ENCODE data around the gene SRPK3. TPM values are rescaled to one million over a fixed set of nuclear protein-coding genes. Genes with fewer than 3 reads are reported as not detected.

The SRPK3 gene
- total and polyA plus RNA-seq, 2 donors (not counting 3 experiments of a cell fraction or from before 2014, with no cell fraction given), result 0.25 to 0.40 TPM

DNA sequence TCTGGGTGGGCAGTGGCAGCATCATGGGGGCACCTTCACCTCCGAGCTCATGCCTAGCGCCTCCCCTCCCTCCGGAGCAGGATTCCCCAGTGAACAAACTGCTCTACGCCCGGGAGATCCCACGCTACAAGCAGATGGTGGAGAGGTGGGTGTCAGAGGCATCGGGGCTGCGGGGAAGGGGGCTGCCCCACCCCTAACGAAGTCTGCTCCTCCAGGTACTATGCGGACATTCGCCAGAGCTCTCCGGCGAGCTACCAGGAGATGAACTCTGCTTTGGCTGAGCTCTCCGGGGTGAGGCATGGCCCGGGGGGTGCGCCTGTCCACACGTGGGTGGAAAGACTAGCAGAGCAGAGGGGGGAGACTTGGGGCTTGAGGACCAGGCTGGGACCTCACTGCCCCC is 2.7 kb upstream of the SRPK3 start:
- no peak overlapping the region for H3K4me2 ChIP-seq (ENCODE audit: insufficient read depth, low read length)
- H3K9me3 ChIP-seq (replicated peaks; ENCODE audit: control insufficient read depth, insufficient read depth, low read length), result no peaks in the 10 kb centered on the region
- POLR2A ChIA-PET, result no interaction called here
- H3K4me3 ChIP-seq (replicated peaks in 1 of 3; ENCODE audit: insufficient read depth in 1 of 3, low read depth in 1 of 3, low read length in 3 of 3), result no peak overlapping the region
- FAIRE-seq, result no peak
- BruUV-seq (replicated peaks), result no TSS peak
- TF ChIP-seq GATA2 (IDR thresholded peaks at IDR 0.05; ENCODE audit: insufficient read depth, insufficient read length, low read depth, low read length), result no peak
- TF ChIP-seq, protein P1, sequence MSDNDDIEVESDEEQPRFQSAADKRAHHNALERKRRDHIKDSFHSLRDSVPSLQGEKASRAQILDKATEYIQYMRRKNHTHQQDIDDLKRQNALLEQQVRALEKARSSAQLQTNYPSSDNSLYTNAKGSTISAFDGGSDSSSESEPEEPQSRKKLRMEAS (IDR thresholded peaks at IDR 0.05; ENCODE audit: insufficient read depth, insufficient read length), result no peak
- no peak for TF ChIP-seq EZH2 (IDR thresholded peaks at IDR 0.05; ENCODE audit: borderline replicate concordance, low read depth, low read length, severe bottlenecking)
- no peak for TF ChIP-seq FOS (IDR thresholded peaks at IDR 0.05; ENCODE audit: borderline replicate concordance, insufficient read depth, low read length)
- no peak for TF ChIP-seq POLR2A (IDR thresholded peaks at IDR 0.05; ENCODE audit: low read depth, low read length)
- TF ChIP-seq, protein P2, sequence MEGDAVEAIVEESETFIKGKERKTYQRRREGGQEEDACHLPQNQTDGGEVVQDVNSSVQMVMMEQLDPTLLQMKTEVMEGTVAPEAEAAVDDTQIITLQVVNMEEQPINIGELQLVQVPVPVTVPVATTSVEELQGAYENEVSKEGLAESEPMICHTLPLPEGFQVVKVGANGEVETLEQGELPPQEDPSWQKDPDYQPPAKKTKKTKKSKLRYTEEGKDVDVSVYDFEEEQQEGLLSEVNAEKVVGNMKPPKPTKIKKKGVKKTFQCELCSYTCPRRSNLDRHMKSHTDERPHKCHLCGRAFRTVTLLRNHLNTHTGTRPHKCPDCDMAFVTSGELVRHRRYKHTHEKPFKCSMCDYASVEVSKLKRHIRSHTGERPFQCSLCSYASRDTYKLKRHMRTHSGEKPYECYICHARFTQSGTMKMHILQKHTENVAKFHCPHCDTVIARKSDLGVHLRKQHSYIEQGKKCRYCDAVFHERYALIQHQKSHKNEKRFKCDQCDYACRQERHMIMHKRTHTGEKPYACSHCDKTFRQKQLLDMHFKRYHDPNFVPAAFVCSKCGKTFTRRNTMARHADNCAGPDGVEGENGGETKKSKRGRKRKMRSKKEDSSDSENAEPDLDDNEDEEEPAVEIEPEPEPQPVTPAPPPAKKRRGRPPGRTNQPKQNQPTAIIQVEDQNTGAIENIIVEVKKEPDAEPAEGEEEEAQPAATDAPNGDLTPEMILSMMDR (IDR thresholded peaks at IDR 0.05; ENCODE audit: extremely low read depth in 1 of 2, insufficient read depth in 1 of 2, low read depth in 1 of 2, low read length in 2 of 2), result no peak
- no peak for TF ChIP-seq MYC (IDR thresholded peaks at IDR 0.05; ENCODE audit: low read depth, low read length)
- TF ChIP-seq JUN (IDR thresholded peaks at IDR 0.05; ENCODE audit: borderline replicate concordance, insufficient read depth, insufficient read length, low read depth), result no peak
- TF ChIP-seq POLR2AphosphoS5 (IDR thresholded peaks at IDR 0.05; ENCODE audit: insufficient read depth, low read depth, low read length), result no peak
- no peak overlapping the region for H3K27ac ChIP-seq (ENCODE audit: insufficient read depth, low read depth, low read length)
- dilution Hi-C loops (cut with MboI; ENCODE audit: extremely low pct_ligation_motif_present, low sequenced_read_pairs) (no loop called here), intact Hi-C loops (cut with micrococcal nuclease) (no loop called here)
- CTCF ChIA-PET, result interaction anchor here (0.9 to 1.1 kb wide), 3 partner anchors 14 to 169 kb away, joined by 3 to 6 read pairs (median 3); partner anchors contain the start of gene PLXNB3
- H4K20me1 ChIP-seq (replicated peaks; ENCODE audit: control insufficient read depth, extremely low read depth, insufficient read depth, low read length), result no peaks in the 10 kb centered on the region
- no peaks in the 10 kb centered on the region for H3K4me1 ChIP-seq (ENCODE audit: control insufficient read depth, extremely low read depth, insufficient read depth, low read length)
- H3K9me1 ChIP-seq (replicated peaks; ENCODE audit: control insufficient read depth, extremely low read depth, insufficient read depth, low read length), result no peaks in the 10 kb centered on the region
- no peak overlapping the region for H3K9ac ChIP-seq (replicated peaks; ENCODE audit: extremely low read depth, insufficient read depth, low read length)
- H3K36me3 ChIP-seq (ENCODE audit: control insufficient read depth in 2 of 2, extremely low read depth in 1 of 2, insufficient read depth in 2 of 2, low read length in 2 of 2), result peaks cover 0 to 5% of the 10 kb centered on the region in 2 experiments
- H3K27me3 ChIP-seq (ENCODE audit: control insufficient read depth in 2 of 2, insufficient read depth in 2 of 2, low read length in 2 of 2), result no peaks in the 10 kb centered on the region
- no peaks in the 10 kb centered on the region for H3K79me2 ChIP-seq (ENCODE audit: control insufficient read depth, insufficient read depth, low read length)
- no peak overlapping the region for H2AFZ ChIP-seq (ENCODE audit: low read depth, low read length)
- DNase-seq (ENCODE audit: low read depth, low spot score), result no peak

Data from endothelial cell of umbilical vein (primary cell).